OCI-M2 (cell line): Measurements from ENCODE around the gene RAPGEF1.
"Not testable (repeated sequence)": the region's sequence is repeated elsewhere in the genome, so short reads cannot be mapped to it uniquely, and the experiment has no call there.

Experiments
- DNase-seq: peaks from one replicate; lab custom pipeline; 2025; ENCODE audit not compliant: unreplicated experiment; lab: John Stamatoyannopoulos, UW

The RAPGEF1 gene

GRCh38 chr9:131739959-131740648 lies at the start of gene RAPGEF1:
TSS of gene RAPGEF1 (minus strand) at chr9:131740076. CDS start at chr9:131739830, 246 bp downstream.
- DNase-seq = no peak

GRCh38 chr9:131788851-131789250 lies 49.0 kb upstream of the RAPGEF1 start:
- no peak for DNase-seq

DNA sequence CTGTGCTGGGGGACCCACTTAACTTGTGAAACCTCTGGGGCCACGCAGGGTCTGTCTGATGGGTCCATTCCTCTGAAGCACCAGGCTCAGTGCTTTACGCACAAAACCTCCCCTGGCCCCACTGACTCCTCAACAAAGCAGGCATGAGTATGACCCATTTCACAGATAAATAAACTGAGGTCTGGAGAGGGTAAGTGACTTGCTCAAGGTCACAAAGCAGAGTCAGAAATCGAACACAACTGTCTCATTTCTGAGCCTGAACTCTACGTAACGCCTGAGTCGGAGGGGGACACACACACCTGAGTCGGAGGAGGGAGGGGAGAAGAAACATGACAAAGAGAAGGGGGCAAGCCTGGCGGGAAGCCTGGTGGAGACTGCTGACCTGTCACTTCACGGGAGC lies 48.0 kb upstream of the RAPGEF1 start:
- DNase-seq = no peak

GRCh38 chr9:131784748-131785501 lies 45.0 kb upstream of the RAPGEF1 start:
- no peak for DNase-seq

DNA sequence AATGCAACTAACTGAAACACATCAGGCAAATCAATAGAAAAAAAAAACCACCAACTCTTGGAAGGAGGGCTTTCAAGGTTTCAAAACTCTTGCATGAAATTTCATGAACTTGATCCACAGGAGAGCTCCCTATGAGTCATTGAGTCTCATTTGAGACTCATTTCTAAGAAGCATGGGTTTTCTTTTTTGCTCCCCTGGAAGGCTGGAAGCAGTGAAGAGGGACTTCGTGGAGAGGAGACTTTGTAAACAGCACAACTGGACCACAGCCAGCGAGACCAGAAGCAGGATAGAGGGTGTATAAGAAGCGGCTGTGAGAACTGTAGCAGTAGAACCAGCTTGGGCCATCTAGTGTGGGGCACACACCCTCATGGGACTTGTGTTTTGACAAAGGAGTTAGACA lies 41.2 kb upstream of the RAPGEF1 start:
- no peak for DNase-seq

DNA sequence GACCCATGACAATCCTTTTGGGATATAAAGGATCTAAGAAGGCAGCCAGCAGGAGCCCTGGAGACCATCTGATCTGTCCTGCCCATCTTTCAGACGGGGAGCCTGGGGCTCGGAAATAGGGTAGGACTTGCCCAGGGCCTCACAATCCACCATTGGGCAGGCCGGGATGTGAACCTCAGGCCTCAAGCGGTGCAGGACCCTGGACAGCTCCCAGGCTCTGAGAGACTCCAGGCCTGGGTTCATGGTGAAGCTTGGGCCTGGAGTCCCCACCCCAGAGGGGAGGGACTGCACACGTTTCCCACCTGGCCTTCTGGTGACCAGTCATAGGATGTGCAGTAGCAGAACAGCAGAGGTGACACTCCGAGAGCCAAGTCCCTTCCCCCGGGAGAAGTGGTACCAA lies 36.6 kb upstream of the RAPGEF1 start:
- DNase-seq = no peak

DNA sequence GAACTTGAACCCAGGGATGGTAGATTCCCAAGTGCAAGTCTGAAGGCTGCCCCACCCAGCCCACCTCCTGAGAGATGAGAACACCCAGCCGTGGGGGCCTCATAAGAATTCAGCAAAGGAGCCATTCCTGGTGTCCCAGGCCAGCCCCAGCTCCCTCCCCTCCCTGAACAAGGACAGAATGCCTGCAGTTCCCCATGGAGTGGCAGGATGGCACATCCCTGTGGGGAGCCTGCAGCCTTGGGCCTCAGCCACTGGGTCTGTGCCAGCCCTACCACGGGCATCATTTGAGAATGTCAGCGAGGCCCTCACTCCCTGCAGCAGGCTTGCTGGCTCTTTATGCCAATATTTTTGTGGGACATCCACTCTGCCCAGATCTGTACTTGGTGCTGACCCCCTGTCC lies 36.2 kb upstream of the RAPGEF1 start:
- no peak for DNase-seq

DNA sequence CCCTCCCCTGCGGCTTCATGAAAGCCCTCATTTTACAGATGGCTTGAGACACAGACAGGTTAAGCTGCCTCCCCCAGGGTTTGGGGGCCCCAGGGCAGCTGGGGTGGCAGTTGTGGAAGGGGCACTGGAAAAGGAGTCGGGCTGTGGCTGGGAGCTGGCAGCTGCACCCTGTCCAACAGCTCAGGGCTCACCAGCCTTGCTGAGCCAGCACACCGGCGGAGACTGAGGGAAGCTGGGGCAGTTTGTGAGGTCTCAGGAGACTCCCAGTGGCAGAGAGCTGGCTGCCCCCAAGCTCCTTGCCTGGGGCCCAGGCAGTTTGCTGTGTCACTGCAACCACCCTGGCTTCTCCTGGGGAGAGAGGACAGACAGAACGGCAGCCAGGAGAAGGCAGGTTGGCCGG lies 34.8 kb upstream of the RAPGEF1 start:
- DNase-seq = no peak

GRCh38 chr9:131773911-131774379 lies 34.1 kb upstream of the RAPGEF1 start:
- no peak for DNase-seq

- no peak for DNase-seq
Observed at GRCh38 chr9:131772940-131773339, 33.1 kb upstream of the RAPGEF1 start.

DNA sequence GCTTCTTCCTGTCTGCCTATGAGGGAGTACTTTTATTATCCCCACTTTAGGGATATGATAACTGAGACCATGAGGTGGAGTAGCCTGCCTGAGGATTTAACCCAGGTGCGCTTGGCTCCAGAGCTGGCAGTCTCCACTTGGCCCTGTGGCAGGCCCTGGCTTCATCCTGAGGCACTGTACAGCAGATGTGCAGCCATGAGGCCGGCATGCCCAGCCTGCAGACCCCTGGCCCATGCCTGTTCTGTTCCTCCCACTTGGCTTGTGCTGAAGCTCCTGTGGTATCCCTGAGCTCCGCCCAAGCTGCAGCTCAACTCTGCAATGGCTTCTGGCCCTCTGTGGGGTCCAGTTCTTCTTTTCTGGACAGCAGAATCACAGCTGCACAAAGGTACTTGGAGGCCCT lies 31.8 kb upstream of the RAPGEF1 start:
- DNase-seq = no peak

DNA sequence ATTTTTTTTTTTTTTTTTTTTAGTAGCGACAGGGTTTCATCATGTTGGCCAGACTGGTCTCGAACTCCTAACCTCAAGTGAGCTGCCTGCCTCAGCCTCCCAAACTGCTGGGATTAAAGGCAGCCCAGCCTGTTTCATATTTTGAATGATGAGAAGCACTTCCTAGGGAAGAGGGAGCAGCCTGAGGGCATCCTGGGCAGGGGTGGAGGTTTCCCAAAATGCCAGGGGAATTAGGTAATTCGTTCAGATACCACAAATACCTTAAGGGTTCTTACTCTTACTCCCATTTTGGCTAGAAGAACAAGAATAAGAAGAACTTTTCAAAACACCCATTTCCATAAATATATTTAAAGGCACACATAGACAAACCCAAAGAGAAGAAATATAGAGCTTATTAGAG lies 29.5 kb upstream of the RAPGEF1 start:
- DNase-seq = no peak

DNA sequence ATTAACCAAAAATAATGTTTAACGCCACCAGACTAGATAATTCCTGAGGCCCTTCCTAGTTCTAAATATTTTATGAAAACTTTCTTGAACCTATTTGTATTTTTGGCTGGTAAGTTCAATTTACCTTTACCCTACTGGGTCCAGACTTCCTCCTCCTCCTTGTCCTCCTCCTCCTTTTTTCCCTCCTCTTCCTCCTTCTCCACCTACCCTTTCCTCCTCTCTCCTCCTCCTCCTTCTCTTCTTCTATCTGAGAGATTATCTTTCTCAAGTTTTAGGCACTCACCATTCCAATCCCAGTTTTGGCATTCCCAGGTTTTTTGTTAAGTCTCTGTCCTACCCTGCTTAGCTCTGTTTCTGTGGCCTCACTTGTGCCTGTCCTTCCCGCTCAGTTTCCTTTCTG lies 24.7 kb upstream of the RAPGEF1 start:
- DNase-seq = no peak

GRCh38 chr9:131762356-131762932 lies 22.6 kb upstream of the RAPGEF1 start:
- no peak for DNase-seq

- no peak for DNase-seq
Observed at GRCh38 chr9:131759017-131759647, 19.3 kb upstream of the RAPGEF1 start.

- no peak for DNase-seq
Observed at GRCh38 chr9:131757549-131757948, 17.7 kb upstream of the RAPGEF1 start.

GRCh38 chr9:131755541-131756198 lies 15.8 kb upstream of the RAPGEF1 start:
- no peak for DNase-seq

DNA sequence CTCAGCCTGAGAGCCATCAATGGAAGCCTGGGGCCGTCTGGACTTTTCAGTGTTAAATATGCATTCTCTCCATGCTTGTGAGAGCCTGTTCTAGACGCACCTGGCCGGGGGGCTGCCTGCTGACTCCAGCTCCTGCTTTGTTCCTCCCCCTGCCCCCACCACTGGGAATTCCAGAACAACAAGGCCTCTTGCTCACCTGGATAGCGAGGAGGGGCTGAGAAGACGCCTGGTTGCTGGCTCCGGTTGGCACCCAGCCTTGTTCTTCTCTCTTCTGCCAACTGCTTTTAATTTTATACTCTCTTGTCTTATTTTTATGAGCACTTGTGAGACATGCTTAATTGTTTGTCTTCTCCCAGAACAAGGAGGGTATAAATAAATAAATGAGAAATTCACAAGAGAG lies 15.0 kb upstream of the RAPGEF1 start:
- no peak for DNase-seq

- DNase-seq = not testable (repeated sequence)
Observed at GRCh38 chr9:131753751-131754150, 13.9 kb upstream of the RAPGEF1 start.

- DNase-seq = no peak
Observed at GRCh38 chr9:131752231-131752884, 12.5 kb upstream of the RAPGEF1 start.
